Activated CD8-positive, alpha-beta memory T cell treated with anti-CD3 and anti-CD28 coated beads for 36 hours (primary cell): Measurements from ENCODE around the gene VTA1. TPM values are rescaled to one million over a fixed set of nuclear protein-coding genes. Genes with fewer than 3 reads are reported as not detected.
"Not testable (repeated sequence)": the region's sequence is repeated elsewhere in the genome, so short reads cannot be mapped to it uniquely, and the experiment has no call there.

Source experiments
- CTCF ChIA-PET: fragments of 350-600 bp; sonication (Branson Sonifier 250); formaldehyde crosslinking; loops from one replicate; lab custom pipeline; 2021; ENCODE audit warnings: antibody characterized with exemption; lab: Charles Lee
- POLR2A ChIA-PET: fragments of 350-600 bp; sonication (Branson Sonifier 250); formaldehyde crosslinking; loops from one replicate; lab custom pipeline; 2021; ENCODE audit warnings: antibody characterized with exemption; lab: Charles Lee
- total RNA-seq, 2 experiments: library from RNA; stranded (reverse); gene quantifications; one replicate each; pipeline ENCODE4 v1.2.3, GENCODE V29; 2021

The VTA1 gene
- total RNA-seq, 2 experiments from 2014 or later: 52.6 to 57.3 TPM

DNA sequence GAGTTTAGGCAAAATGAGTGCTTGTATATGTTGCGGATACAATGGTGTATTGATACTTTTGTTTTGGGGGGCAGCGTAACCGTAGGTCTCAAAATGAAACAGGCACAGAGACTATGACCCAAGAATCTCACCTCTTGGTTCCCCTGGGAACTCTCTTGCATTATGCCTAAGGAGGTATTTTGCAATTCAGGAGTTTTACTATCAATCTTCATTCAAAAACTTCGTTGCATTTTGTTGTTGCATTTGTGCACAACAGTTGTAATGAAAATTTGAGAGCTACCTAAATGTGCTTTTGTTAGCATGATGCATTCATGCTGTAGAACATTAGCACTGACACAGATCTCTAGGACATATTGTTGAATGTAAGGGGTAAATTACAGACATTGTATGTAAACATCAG, 18.2 kb downstream of the VTA1 start:
- ChIA-PET POLR2A (no interaction called here), CTCF (interaction anchor here (1.5 kb wide), 1 partner anchor 19 kb away, joined by 5 read pairs; the partner anchor contains the start of genes NMBR and VTA1)

DNA sequence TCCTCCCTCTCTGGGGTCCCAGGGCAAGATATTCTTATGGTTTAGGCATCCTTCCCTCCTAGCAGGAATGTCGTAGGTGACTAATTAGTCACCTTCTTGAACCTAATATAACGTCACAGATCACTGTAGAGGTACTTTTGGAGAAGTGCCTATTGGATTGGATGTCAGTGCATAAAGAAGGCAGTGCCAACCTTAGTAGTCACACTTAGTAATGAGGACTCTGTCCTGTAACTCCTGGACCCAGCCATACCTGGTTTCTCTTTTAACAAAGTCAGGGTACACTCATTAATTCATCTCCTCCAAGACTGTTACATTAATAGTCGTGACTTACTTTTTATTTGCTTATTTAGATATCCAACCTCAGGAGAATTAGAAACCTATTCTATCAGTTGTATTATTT, 20.0 kb downstream of the VTA1 start:
- ChIA-PET CTCF (no interaction called here), POLR2A (no interaction called here)

DNA sequence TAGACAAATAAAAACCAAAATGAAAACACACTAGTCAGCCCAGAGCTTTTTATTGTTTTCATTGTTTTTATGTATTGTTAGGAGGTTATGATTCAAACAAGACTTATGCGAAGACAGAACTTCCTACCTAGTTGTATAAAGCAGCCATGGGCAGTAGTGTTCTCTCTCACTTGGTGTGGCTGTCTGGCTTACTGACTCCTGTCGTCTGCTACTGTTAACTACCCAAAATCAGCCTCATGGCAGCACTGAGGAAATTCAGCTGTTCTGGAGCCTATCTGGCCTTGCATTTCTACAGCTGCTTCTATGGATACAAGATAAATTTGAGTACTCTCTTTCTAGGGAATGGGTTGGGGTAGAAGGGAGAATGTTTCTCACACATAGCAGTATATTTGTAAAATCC, 20.4 kb downstream of the VTA1 start:
- ChIA-PET POLR2A (no interaction called here), CTCF (no interaction called here)

DNA sequence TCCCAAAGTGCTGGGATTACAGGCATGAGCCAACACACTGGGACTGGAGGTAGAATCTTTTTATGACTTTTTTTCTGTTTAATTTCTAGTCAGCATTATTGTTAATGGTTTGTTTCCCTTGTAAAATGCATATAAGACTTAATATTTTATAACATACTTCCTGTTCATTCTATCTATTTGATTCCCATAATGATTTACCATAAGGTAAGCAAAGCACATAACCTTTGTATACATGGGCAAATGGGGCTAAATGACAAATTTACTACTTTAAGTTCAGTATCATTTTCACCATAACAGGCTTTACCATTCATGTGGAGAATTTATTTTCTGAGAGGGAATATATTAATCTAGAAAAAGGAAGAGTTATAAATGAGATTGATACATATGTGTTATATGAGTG, 24.3 kb downstream of the VTA1 start:
- POLR2A ChIA-PET: no interaction called here
- CTCF ChIA-PET: no interaction called here

DNA sequence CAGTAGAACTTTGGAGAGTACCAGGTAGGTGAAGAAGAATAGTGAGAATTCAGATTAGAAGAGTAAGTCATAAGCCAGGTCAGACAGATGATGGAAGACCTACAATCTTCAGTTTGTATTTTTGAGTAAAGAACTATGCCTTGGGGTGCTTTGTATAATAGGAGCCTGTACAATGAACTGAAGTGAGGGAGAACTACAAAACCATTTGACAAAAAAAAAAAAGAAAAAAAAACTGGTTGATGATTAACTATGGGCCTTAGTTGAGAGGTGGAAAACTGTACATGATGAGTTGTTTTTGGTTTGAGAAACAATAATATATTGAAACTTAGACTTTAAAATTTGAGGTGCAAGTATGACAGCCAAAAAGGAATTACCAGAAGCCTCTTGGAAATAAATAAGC, 25.7 kb downstream of the VTA1 start:
- POLR2A ChIA-PET: no interaction called here
- CTCF ChIA-PET: no interaction called here

DNA sequence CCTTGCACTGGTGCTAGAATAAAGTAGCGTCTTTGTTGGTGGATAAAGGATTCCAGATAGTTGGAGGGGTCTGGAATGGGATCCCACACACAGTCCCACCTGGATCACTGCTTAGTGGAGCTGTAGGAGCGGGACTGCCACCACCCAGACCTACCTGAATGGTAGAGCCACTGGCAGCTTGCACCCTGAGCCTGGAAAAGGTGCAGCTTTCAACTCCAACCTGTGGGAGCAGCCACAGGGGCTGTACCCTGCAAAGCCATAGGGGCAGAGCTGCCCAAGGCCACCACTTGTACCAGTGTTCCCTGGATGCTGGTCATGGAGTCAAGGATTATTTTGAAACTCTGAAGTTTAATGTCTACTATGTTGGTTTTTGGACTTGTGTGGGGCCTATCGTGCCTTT, 26.9 kb downstream of the VTA1 start:
- ChIA-PET CTCF (no interaction called here), POLR2A (no interaction called here)

DNA sequence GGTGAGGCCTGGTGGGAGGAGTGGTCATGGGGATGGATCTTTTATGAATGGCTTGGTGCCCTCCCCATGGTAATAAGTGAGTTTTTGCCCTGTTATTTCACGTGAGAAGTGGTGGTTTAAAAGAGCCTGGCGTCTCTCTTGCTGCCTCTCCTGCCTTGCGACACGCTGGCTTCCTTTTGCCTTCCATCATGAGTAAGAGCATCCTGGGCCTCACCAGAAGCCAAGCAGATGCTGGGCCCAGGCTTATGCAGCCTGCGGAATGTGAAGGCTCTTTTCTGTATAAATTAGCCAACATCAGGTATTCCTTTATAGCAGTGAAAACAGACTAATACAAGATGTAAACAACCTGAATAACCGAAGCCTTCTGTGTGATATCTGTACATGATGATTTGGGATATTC, 27.6 kb downstream of the VTA1 start:
- ChIA-PET CTCF (no interaction called here), POLR2A (no interaction called here)

DNA sequence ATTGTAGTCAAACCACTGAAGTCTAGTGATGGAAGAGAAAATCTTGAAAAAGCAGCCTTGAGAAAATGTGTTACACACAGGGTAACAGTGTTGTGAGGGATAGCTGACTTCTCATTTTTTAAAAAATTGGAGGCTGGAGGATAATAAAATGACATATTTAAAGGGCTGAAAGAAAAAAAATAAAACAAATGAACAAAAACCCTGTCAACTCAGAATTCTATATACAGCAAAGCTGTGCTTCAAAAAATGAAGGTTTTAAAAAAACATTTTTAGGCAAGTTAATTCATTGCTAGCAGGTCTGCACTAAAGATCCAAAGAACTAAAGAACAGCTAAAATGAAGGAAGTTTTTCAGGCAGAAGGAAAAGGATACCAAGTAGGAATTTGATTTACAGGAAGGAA, 31.1 kb downstream of the VTA1 start:
- ChIA-PET CTCF (interaction anchor here (0.7 kb wide), 1 partner anchor 8 kb away, joined by 4 read pairs; no protein-coding TSS in a partner anchor), POLR2A (no interaction called here)

DNA sequence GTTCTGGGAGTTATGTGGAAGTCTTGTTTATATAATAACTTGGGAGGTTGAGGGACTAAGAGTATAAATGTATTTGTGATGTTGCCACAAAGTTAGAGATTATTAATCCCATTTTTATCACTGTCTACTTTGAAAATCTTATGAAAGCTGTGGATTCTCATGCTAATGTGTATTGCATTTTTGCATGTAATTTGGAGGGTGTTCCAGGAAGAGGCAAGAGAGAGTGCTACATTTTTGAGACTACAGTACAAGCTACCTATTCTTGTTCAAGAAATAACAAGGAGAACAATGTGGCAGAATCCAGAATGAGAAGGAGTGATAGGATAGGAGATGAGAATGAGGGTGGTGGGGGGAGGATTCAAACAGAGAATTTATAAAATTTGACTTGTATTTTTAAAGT, 34.9 kb downstream of the VTA1 start:
- POLR2A ChIA-PET: no interaction called here
- CTCF ChIA-PET: interaction anchor here (0.9 kb wide), 1 partner anchor 26 kb away, joined by 3 read pairs; no protein-coding TSS in a partner anchor

DNA sequence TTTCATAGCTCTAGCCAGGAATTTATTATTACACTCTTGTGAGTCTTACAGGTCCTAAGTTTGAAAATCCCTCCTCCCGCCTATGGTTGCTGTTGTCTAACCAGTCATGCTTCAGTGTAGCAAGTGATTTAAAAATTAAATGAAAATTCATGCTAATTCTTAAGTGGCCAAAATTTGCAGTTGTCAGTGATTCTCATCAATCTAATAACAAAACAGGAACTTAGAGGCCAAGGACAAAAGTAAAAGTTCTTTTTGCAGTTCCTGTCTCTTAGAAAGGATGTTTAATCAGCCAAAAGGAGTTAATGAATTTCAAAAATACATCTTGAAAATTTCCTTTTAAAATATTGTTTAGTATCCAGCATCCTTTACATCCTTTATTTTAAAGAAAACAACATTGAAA, 36.3 kb downstream of the VTA1 start:
- ChIA-PET POLR2A (no interaction called here), CTCF (no interaction called here)

DNA sequence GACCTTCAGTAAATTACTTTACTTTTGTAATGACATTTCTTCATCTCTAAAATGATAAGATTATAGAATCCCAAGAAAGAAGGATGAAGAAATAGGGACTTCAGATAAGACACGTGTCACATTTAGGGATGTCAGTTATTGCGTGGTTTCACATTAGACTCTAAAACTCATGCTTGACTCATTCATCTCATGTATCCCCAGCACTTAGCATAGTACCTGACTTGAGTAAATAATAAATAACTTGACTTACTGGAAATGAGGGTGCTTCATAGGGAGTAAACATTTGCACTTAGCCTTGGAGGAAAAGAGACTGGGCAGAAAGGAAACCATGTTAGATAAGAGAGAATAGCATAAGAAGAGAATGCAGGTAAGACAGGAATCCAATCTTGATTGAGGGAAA, 37.2 kb downstream of the VTA1 start:
- POLR2A ChIA-PET: no interaction called here
- CTCF ChIA-PET: no interaction called here

DNA sequence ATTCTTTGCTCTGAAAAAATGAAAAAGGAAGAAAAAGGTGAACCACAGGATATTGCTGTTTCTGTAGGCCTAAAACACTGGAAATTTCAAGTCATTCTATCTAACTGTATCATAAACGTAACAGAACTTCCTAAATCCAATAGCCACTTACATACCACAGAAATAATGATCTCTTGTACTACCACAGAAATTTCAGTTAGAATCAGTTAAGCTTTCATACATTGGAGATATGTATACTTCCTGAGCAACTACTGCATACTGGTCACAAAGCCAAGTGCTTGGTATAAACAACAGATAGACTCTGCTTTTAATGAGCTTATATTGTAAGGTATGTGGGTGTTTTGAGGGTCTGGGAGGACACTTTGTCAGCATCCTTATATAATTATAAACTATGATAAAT, 38.6 kb downstream of the VTA1 start:
- POLR2A ChIA-PET: no interaction called here
- CTCF ChIA-PET: no interaction called here

DNA sequence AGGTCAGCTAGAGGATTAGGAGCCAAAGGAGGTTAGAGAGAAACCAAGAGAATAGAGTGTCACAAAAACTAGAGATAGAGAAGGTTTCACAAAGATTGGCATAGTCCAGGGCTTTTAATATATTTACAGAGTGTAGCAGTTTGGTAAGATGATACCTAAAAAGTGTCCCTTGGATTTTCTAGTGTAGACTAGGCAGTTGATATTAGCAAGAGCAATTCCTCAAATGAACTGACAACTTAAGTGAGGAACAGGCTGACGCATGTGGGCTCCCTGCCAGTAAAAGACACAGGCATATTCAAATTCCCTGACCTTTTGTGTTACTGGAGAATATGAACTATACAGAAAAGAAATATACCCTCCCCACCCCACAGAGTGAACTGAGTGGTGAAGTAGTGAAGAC, 40.1 kb downstream of the VTA1 start:
- ChIA-PET CTCF (interaction anchor here (0.9 kb wide), 1 partner anchor 9 kb away, joined by 4 read pairs; no protein-coding TSS in a partner anchor), POLR2A (no interaction called here)

DNA sequence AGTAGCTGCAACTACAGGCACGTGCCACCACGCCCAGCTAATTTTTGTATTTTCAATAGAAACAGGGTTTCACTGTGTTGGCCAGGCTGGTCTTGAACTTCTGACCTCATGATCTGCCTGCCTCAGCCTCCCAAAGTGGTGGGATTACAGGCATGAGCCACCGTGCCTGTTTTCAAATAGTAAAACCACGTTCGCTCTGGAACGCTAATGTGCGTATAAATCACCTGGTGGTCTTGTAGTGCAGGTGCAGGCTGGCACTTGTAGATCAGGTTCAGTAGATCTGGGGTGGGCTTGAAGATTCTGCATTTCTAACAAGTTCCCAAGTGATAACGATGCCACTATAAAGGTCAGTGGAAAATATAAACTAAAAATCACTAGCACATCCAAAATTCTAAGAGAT, 41.3 kb downstream of the VTA1 start:
- CTCF ChIA-PET: interaction anchor here (0.7 to 1.2 kb wide), 2 partner anchors 11 to 39 kb away, joined by 3 to 6 read pairs; no protein-coding TSS in a partner anchor
- POLR2A ChIA-PET: not testable (repeated sequence)

DNA sequence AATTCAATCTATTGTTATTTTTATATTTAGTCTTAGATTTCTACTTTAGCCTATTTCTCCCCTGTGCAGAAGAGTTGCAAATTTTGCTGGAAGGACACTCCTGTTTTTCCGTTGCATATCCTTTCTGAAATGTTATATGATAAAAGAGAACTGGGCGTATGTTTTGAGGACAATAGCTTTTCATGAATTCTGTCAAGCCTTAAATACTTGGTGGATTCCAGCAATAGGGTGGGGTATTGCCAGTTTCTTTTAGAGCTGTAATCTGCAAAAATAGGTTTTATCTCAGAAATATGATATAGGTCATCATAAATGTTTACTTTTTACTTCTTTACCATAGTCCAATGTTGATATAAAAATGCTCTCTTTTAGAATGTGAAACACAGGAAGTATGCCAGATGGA, 42.0 kb downstream of the VTA1 start:
- ChIA-PET CTCF (interaction anchor here (1.2 kb wide), 1 partner anchor 10 kb away, joined by 6 read pairs; no protein-coding TSS in a partner anchor), POLR2A (no interaction called here)

DNA sequence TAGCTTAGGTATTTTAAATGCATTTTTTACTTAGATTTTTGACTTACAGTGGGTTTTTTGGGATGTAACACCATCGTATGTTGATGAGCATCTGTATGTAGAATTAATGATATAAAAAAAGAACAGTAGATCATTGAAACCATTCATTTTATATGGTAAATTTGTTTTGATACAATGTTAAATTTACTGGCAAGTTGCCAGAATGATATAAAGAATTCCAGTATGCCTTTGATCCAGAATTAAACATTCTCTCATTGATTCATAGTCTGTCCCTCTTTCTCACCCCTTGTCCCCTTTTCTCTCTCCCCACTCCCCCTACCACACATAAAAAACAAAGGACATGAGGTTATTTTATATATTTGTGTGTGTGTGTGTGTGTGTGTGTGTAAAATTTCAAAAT, 45.3 kb downstream of the VTA1 start:
- ChIA-PET POLR2A (no interaction called here), CTCF (no interaction called here)

DNA sequence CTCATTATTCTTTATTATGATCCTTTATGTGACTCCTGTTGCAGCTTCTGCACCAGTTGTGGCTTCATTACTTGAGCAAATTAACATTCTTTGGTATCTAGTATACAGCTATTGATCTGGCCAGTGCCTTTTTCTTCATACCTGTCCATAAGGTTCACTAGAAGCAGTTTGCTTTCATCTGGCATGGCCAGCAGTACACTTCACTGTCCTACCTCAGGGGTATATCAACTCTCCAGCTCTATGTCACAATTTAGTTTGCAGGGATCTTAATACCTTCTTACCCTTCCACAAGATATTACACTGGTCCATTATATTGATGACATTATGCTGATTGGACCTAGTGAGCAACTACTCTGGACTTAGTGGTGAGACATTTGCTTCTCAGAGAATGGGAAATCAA, 46.6 kb downstream of the VTA1 start:
- ChIA-PET CTCF (interaction anchor here (0.6 kb wide), 1 partner anchor 177 kb away, joined by 4 read pairs; no protein-coding TSS in a partner anchor), POLR2A (no interaction called here)

DNA sequence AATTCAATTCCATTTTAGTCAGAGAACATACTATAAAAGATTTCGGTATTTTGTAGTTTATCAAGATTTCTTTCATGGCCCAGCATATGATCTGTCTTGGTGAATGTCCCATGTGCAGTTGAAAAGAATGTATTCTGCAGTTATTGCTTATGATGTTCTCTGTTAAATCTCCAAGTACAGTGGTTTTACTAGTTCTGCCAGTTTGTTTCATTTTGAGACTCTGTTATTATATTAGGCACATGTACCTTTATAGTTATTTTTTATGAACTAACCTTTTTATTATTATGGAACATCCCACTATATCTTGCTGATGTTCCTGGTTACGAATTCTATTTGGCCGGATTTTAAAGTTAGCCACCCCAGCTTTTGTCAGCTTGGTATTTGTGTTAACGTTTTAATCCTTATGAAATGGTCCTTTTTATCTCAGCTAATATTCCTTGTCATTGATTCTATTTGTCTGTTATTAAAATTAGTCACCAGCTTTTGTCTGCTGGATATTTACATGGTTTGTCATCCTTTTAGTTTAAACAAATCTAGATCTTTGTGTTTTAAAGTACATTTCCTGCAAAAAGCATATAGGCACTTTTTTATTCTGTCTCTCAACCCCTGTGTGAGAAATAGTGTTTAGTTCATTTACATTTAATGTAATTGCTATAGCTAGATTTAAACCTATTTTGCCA, 48.9 kb downstream of the VTA1 start:
- ChIA-PET POLR2A (no interaction called here), CTCF (interaction anchor here (1.6 kb wide), 1 partner anchor 12 kb away, joined by 6 read pairs; no protein-coding TSS in a partner anchor)

DNA sequence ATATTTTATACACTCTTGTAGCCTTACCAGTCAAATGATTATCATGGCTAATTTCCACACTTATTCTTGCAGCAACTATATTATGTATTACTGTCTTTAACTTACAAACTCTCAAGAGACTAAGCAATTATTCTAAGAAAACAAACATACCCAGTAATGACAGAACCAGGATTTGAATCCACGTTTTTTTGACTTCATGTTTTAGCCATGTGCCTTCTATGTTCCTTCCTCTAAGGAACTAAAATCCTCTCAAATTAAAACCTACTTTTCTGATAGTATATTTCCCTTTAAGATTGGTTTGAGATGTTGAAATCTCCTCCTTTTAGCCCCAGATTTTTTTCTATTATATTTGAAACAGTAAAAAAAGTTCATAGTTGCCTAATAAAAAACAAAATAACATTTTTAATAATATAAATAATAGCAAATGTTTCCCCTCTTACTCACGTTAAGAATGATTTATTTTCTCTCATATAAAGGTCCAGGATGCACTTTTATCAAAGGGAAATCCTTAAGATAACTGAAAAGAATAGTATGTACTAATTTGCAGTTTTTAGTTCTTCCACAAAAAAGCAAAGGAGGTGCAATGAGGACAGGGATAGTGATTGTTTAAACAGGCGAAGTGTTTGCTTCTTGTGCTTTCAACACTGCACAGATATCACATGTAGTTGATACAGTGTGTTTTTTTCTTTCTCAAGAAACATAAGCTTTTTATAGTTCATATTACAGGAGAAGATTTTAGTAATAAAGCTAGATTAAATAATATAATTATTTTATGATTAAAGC, 54.0 kb downstream of the VTA1 start:
- CTCF ChIA-PET: no interaction called here
- POLR2A ChIA-PET: no interaction called here

DNA sequence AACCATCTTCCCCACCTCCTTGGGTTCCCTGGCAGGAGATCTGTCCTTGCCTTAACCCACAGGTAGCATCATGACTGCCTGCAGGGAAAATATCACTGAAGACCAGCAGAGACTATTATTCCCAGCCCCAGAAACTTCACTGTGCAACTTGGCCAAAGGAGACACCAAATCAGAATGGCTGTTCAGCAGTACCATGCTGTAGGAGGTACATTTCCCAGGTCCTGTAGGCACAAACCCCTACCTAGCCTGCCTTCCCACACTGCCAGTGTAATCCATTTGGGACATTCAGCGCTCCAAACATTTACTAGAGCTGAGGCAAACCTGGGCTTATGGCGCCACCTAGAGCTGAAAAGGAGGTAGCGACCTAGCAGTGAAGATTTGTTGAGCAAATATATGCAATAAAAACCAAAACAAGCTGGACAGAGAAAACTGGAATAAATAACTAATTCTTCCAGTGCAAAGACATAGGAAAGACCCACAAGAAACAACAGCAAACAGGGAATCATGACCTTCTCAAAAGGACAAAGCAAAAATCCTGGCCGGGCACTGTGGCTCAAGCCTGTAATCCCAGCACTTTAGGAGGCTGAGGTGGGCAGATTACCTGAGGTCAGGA, 60.3 kb downstream of the VTA1 start:
- ChIA-PET POLR2A (no interaction called here), CTCF (interaction anchor here (0.7 to 1.9 kb wide), 7 partner anchors 9 to 86 kb away, joined by 3 to 6 read pairs (median 4); no protein-coding TSS in a partner anchor)
